Neural cell (in vitro differentiated cells): ENCODE measurements around the gene ACOT13. TPM values are rescaled to one million over a fixed set of nuclear protein-coding genes. Genes with fewer than 3 reads are reported as not detected.

Experiments
- H2AFZ ChIP-seq: fragments of 200-600, 300-800 bp; sonication (generic), shearing (Covaris generic); 2 replicates; pipeline ENCODE4 v1.6.0; 2014; ENCODE audit warnings: low read depth, mild to moderate bottlenecking, antibody characterized with exemption, low read length, moderate library complexity
- H3F3A ChIP-seq: fragments of 200-600 bp; shearing (Covaris generic); 2 replicates; pipeline ENCODE4 v1.6.1; 2016; ENCODE audit warnings: mild to moderate bottlenecking, moderate library complexity, mixed read lengths, antibody characterized with exemption, low read length; ENCODE audit not compliant: insufficient read depth, poor library complexity, severe bottlenecking
- H3K27ac ChIP-seq: fragments of 200-600, 300-800 bp; sonication (generic), shearing (Covaris generic); 2 replicates; pipeline ENCODE4 v1.5.1; 2014; ENCODE audit warnings: mild to moderate bottlenecking, low read length, moderate library complexity
- H3K27me3 ChIP-seq: fragments of 300-800, 200-600 bp; sonication (generic), shearing (Covaris generic); 2 replicates; pipeline ENCODE4 v1.6.0; 2014; ENCODE audit warnings: mild to moderate bottlenecking, low read depth, low read length, moderate library complexity; ENCODE audit not compliant: insufficient read depth
- H3K36me3 ChIP-seq: fragments of 300-800, 200-600 bp; sonication (generic), shearing (Covaris generic); 2 replicates; pipeline ENCODE4 v1.5.1; 2014; ENCODE audit warnings: mild to moderate bottlenecking, antibody characterized with exemption, low read length, moderate library complexity; ENCODE audit not compliant: insufficient read depth
- H3K4me2 ChIP-seq: fragments of 300-800, 200-600 bp; sonication (generic), shearing (Covaris generic); 2 replicates; pipeline ENCODE4 v1.6.0; 2014; ENCODE audit warnings: mild to moderate bottlenecking, low read length
- H3K4me3 ChIP-seq: fragments of 300-800, 200-600 bp; sonication (generic), shearing (Covaris generic); 2 replicates; pipeline ENCODE4 v1.5.1; 2014; ENCODE audit warnings: mild to moderate bottlenecking, low read length, moderate library complexity
- H3K79me2 ChIP-seq: fragments of 200-600 bp; shearing (Covaris generic); replicated peaks from 2 replicates; pipeline ENCODE4 v1.6.0; 2014; ENCODE audit warnings: mild to moderate bottlenecking, low read length, moderate library complexity; ENCODE audit not compliant: insufficient read depth
- H3K9ac ChIP-seq: fragments of 300-800, 200-600 bp; sonication (generic), shearing (Covaris generic); 2 replicates; pipeline ENCODE4 v1.6.1; 2016; ENCODE audit warnings: mild to moderate bottlenecking, low read length, mixed read lengths
- H3K9me2 ChIP-seq: fragments of 200-600 bp; shearing (Covaris generic); 2 replicates; pipeline ENCODE4 v1.6.1; 2016; ENCODE audit warnings: mild to moderate bottlenecking, low read length, mixed read lengths; ENCODE audit not compliant: insufficient read depth
- H3K9me3 ChIP-seq: fragments of 200-600, 300-800 bp; sonication (generic), shearing (Covaris generic); 2 replicates; pipeline ENCODE4 v1.6.1; 2016; ENCODE audit warnings: mild to moderate bottlenecking, mixed run types, low read length, moderate library complexity, mixed read lengths
- H4K20me1 ChIP-seq: fragments of 200-600 bp; shearing (Covaris generic); 2 replicates; pipeline ENCODE4 v1.6.1; 2016; ENCODE audit warnings: mild to moderate bottlenecking, mixed run types; ENCODE audit not compliant: insufficient read depth
- EP300 ChIP-seq: fragments of 450-650 bp; conservative IDR thresholded peaks from 2 replicates; pipeline ENCODE4 v1.6.1; 2014; ENCODE audit warnings: antibody characterized with exemption, mild to moderate bottlenecking, moderate library complexity; ENCODE audit not compliant: poor library complexity, severe bottlenecking
- EZH2 ChIP-seq: fragments of 200-600, 300-800 bp; shearing (Covaris generic), sonication (generic); IDR thresholded peaks from 2 replicates; pipeline ENCODE4 v1.6.1; 2014; ENCODE audit warnings: antibody characterized with exemption, low read length, borderline replicate concordance, mild to moderate bottlenecking; ENCODE audit not compliant: insufficient read depth, poor library complexity, severe bottlenecking
- MXI1 ChIP-seq: fragments of 450-650 bp; conservative IDR thresholded peaks from 2 replicates; pipeline ENCODE4 v1.6.1; 2014; ENCODE audit warnings: antibody characterized with exemption, mild to moderate bottlenecking; ENCODE audit not compliant: poor library complexity, severe bottlenecking
- POLR2AphosphoS5 ChIP-seq: IDR thresholded peaks from 2 replicates; pipeline ENCODE4 v1.6.1; 2012
- RAD21 ChIP-seq: fragments of 450-650 bp; conservative IDR thresholded peaks from 2 replicates; pipeline ENCODE4 v1.6.1; 2014; ENCODE audit warnings: antibody characterized with exemption, mild to moderate bottlenecking, moderate library complexity
- SMC3 ChIP-seq: fragments of 450-650 bp; conservative IDR thresholded peaks from 2 replicates; pipeline ENCODE4 v1.6.1; 2014; ENCODE audit warnings: antibody characterized with exemption, mild to moderate bottlenecking, moderate library complexity; ENCODE audit not compliant: poor library complexity
- TAF1 ChIP-seq: IDR thresholded peaks from 2 replicates; pipeline ENCODE4 v1.6.1; 2012; ENCODE audit warnings: low read depth
- polyA plus RNA-seq: library from polyadenylated mRNA; depleted of rRNA; stranded (reverse); fragments of >200 nt; gene quantifications from 2 replicates; pipeline ENCODE4 v1.2.3, GENCODE V29; 2014
- TF ChIP-seq, protein P1 (sequence below): IDR thresholded peaks from 2 replicates; pipeline ENCODE4 v1.6.1; 2012; ENCODE audit warnings: borderline replicate concordance
- TF ChIP-seq, protein P2 (sequence below): fragments of 450-650 bp; IDR thresholded peaks from 2 replicates; pipeline ENCODE4 v1.5.1; 2014; ENCODE audit warnings: antibody characterized with exemption, mild to moderate bottlenecking, moderate library complexity; ENCODE audit not compliant: poor library complexity, severe bottlenecking

Gene ACOT13
- polyA plus RNA-seq, 1 donor from 2014 or later: 9.9 TPM

DNA sequence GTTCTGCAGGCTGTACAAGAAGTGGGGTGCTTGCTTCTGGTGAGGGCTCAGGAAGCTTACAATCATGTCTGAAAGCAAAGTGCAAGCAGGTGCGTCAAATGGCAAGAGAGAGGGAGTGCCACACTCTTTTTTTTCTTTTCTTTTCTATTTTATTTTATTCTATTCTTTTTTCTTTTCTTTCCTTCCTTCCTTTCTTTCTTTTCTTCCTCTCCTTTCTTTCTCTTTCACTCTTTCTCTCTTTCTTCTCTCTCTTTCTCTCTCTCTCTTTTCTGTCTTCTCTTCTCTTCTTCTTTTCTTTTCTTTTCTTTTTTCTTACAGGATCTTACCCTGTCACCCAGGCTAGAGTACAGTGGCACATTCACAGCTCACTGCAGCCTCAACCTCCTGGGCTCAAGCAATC is 19.5 kb downstream of the ACOT13 start:
- Histone ChIP-seq H3K4me3 (no peak overlapping the region), H3K9ac (no peak overlapping the region), H3F3A (no peaks in the 10 kb centered on the region), H3K27ac (no peak overlapping the region), H3K9me2 (no peaks in the 10 kb centered on the region), H4K20me1 (no peaks in the 10 kb centered on the region), H3K9me3 (no peaks in the 10 kb centered on the region), H3K79me2 (no peaks in the 10 kb centered on the region), H2AFZ (no peak overlapping the region), H3K27me3 (no peaks in the 10 kb centered on the region), H3K36me3 (no peaks in the 10 kb centered on the region), H3K4me2 (no peak overlapping the region)
- TF ChIP-seq MXI1: no peak
- no peak for TF ChIP-seq RAD21
- TF ChIP-seq POLR2AphosphoS5: no peak
- TF ChIP-seq EZH2: no peak
- TF ChIP-seq, protein P1, sequence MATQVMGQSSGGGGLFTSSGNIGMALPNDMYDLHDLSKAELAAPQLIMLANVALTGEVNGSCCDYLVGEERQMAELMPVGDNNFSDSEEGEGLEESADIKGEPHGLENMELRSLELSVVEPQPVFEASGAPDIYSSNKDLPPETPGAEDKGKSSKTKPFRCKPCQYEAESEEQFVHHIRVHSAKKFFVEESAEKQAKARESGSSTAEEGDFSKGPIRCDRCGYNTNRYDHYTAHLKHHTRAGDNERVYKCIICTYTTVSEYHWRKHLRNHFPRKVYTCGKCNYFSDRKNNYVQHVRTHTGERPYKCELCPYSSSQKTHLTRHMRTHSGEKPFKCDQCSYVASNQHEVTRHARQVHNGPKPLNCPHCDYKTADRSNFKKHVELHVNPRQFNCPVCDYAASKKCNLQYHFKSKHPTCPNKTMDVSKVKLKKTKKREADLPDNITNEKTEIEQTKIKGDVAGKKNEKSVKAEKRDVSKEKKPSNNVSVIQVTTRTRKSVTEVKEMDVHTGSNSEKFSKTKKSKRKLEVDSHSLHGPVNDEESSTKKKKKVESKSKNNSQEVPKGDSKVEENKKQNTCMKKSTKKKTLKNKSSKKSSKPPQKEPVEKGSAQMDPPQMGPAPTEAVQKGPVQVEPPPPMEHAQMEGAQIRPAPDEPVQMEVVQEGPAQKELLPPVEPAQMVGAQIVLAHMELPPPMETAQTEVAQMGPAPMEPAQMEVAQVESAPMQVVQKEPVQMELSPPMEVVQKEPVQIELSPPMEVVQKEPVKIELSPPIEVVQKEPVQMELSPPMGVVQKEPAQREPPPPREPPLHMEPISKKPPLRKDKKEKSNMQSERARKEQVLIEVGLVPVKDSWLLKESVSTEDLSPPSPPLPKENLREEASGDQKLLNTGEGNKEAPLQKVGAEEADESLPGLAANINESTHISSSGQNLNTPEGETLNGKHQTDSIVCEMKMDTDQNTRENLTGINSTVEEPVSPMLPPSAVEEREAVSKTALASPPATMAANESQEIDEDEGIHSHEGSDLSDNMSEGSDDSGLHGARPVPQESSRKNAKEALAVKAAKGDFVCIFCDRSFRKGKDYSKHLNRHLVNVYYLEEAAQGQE: no peak
- TF ChIP-seq SMC3: no peak
- no peak for TF ChIP-seq EP300
- TF ChIP-seq, protein P2, sequence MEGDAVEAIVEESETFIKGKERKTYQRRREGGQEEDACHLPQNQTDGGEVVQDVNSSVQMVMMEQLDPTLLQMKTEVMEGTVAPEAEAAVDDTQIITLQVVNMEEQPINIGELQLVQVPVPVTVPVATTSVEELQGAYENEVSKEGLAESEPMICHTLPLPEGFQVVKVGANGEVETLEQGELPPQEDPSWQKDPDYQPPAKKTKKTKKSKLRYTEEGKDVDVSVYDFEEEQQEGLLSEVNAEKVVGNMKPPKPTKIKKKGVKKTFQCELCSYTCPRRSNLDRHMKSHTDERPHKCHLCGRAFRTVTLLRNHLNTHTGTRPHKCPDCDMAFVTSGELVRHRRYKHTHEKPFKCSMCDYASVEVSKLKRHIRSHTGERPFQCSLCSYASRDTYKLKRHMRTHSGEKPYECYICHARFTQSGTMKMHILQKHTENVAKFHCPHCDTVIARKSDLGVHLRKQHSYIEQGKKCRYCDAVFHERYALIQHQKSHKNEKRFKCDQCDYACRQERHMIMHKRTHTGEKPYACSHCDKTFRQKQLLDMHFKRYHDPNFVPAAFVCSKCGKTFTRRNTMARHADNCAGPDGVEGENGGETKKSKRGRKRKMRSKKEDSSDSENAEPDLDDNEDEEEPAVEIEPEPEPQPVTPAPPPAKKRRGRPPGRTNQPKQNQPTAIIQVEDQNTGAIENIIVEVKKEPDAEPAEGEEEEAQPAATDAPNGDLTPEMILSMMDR: no peak
- no peak for TF ChIP-seq TAF1

DNA sequence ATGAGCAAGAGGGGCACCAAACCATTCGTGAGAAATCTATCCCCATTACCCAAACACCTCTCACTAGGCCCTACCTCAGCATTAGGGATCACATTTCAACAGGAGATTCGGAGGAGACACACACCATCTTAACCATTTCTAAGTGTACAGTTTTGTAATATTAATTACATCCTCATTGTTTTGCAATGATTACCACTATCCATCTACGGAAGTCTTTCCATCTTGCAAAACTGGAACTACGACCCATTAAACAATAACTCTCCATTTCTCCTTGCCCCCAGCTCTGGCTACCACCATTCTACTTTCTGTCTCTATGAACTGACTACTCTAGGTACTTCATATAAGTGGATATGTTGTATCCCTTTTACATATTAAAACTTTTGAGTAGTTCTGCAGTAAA is 20.1 kb downstream of the ACOT13 start:
- Histone ChIP-seq H3K27me3 (no peaks in the 10 kb centered on the region), H3K27ac (no peak overlapping the region), H4K20me1 (no peaks in the 10 kb centered on the region), H3K9ac (no peak overlapping the region), H3K79me2 (no peaks in the 10 kb centered on the region), H3F3A (no peaks in the 10 kb centered on the region), H3K4me2 (no peak overlapping the region), H3K36me3 (no peaks in the 10 kb centered on the region), H3K4me3 (no peak overlapping the region), H2AFZ (no peak overlapping the region), H3K9me2 (no peaks in the 10 kb centered on the region), H3K9me3 (no peaks in the 10 kb centered on the region)
- no peak for TF ChIP-seq MXI1
- no peak for TF ChIP-seq SMC3
- TF ChIP-seq RAD21: no peak
- no peak for TF ChIP-seq TAF1
- no peak for TF ChIP-seq POLR2AphosphoS5
- TF ChIP-seq EP300: no peak

DNA sequence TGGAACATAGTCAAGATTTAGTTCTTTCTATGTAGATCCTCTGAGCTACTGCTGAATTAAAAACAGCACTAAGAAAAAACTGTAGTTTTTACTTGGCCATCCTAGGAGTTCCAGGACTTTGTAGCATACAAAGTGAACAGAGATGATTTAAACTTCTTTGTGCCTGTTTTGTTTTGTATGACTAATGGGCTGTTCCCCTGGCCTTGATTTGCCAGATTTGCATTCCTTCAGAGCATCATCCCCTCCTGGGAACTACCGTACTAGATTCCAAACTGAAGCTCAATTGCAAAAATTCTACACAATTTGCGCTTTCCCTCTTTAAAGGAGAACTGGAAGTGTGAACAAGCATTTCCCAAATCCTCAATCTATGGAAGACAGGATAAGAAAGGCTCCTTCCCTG is 23.1 kb downstream of the ACOT13 start:
- no peak overlapping the region for H3K4me3 ChIP-seq
- TF ChIP-seq SMC3 (no peak), EZH2 (no peak), RAD21 (no peak), TAF1 (no peak)
- TF ChIP-seq, protein P1: no peak
- no peaks in the 10 kb centered on the region for H4K20me1 ChIP-seq
- no peak overlapping the region for H3K4me2 ChIP-seq
- no peaks in the 10 kb centered on the region for H3K9me2 ChIP-seq
- no peaks in the 10 kb centered on the region for H3K79me2 ChIP-seq
- no peaks in the 10 kb centered on the region for H3F3A ChIP-seq
- no peaks in the 10 kb centered on the region for H3K9me3 ChIP-seq
- no peak overlapping the region for H2AFZ ChIP-seq
- H3K27ac ChIP-seq: no peak overlapping the region
- H3K36me3 ChIP-seq: no peaks in the 10 kb centered on the region
- H3K27me3 ChIP-seq: no peaks in the 10 kb centered on the region
- H3K9ac ChIP-seq: no peak overlapping the region
